NK-92 (cell line): ENCODE results near the gene ZNF808.
"Not testable (repeated sequence)": the region's sequence is repeated elsewhere in the genome, so short reads cannot be mapped to it uniquely, and the experiment has no call there.

Source experiments
- DNase-seq: peaks from one replicate; lab custom pipeline; 2025; ENCODE audit not compliant: unreplicated experiment; lab: John Stamatoyannopoulos, UW

Gene ZNF808

GRCh38 chr19:52592301-52592700, 64.8 kb downstream of the ZNF808 start:
- DNase-seq = no peak

DNA sequence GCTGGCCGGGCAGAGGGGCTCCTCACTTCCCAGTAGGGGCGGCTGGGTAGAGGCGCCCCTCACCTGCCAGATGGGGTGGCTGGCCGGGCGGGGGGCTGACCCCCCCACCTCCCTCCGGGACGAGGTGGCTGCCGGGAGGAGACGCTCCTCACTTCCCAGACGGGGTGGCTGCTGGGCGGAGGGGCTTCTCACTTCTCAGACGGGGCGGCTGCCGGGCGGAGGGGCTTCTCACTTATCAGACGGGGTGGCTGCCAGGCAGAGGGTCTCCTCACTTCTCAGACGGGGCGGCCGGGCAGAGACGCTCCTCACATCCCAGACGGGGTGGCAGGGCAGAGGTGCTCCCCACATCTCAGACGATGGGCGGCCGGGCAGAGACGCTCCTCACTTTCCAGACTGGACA, 66.0 kb downstream of the ZNF808 start:
- DNase-seq = not testable (repeated sequence)

- DNase-seq = no peak
Measured at GRCh38 chr19:52599241-52599640, 71.8 kb downstream of the ZNF808 start.

DNA sequence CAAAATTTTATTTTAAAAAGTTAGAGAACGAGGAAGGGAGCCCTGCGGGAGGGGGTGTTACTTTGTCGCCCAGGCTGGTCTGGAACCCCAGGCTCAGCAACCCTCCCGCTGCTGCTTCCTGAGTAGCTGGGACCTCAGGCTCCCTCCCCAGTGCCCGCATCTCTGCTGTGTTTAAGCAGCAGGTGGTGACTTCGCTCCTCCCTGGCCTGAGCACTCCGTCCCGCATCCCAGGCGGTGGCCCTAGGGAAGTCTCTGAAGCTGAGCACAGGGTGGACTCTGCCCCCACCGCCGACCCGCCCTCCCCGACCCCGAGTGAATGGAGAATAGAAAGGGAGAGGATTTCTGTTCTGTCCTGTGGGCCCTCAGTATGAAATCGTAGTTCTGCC, 73.2 kb downstream of the ZNF808 start:
- no peak for DNase-seq

DNA sequence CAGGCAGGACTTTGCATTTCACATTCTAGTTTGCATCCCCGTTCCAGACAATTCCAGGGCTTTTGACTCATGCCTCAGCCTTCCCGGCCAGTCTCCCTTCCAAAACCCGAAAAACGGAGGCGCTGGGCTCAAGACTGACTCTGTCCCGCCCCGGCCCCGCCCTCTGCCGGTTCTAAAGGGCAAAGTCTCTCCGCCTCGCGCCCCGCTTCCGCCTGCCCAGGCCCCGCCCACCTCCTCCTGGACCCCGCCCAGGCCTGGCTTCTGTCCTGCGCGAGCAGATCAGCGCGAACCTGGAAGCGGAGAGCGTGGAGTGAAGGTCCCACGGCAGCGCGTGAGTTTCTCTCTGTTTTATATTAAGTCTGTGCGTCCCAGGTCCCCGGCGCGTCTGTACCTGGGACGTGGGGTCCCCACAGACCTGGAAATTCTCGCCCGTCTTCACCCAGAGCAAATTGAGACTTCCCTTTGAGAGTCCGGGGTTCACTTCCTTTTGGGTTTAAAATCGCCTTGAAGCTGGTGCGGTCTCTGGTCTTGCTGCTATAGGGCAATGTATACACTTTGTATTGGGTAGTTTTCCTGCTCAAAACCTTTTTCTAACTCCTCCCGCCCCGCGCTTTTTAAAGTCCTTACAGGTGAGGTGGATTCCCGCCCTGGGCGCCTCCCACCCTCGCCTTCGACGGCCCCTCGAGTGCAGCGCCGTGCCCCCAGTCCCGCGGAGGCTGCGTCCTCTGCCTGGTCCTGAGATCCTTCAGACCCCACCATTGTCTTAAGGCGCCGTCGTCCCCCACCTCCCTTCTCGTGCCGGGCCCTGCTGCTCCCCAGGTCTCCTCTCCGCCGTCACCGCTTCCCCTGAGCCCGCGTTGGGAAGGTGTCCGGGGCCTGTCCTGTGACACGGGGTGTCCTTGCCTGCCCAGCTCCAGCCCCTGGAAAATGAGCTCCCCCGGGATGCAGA, 73.8 kb downstream of the ZNF808 start:
- peak; percentile 62 for DNase-seq

- not testable (repeated sequence) for DNase-seq
Measured at GRCh38 chr19:52601974-52602366, 74.5 kb downstream of the ZNF808 start.

DNA sequence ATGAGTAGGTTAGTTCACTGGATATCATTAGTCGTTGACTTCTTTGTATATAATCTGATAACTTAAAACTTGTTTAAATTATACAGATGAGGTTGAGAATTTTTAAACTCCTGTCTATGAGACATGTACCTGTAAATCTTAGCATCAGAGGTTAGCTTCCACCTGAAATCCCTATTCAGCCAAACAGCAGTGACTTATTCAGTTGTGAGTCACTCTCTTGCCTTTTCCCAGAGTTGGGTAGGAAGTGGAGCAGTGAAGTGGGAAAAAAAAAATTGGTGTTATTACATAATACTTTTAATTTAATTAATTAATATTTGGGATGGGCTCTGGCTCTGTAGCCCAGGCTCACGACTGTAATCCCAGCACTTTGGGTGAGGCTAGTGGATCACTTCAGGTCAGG, 75.5 kb downstream of the ZNF808 start:
- no peak for DNase-seq

DNA sequence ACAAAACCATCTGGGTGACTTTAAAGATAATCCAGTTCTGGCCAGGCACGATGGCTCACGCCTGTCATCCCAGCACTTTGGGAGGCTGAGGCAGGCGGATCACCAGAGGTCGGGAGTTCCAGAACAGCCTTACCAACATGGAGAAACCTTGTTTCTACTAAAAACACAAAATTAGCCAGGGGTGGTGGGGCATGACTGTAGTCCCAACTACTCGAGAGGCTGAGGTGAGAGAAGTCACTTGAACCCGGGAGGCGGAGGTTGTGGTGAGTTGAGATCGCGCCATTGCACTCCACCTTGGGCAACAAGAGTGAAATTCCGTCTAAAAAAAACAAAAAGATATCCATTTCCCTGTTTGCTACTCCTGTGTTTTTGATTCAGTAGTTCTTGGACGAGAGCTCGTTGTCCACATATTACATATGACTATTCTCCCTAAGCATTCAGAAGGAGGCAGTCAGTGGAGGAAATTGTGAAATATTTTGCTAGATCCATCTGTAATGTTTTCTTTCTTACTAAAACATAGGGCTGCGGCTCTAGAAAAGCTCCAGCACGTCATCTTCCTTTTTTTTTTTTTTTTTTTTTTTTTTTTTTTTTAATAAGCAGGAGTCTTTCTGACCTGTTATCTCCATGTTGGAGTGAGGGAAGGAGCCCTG, 76.2 kb downstream of the ZNF808 start:
- DNase-seq = no peak
